CD8-positive, alpha-beta memory T cell (primary cell): ENCODE measurements around the gene TCF7L2. TPM values are rescaled to one million over a fixed set of nuclear protein-coding genes. Genes with fewer than 3 reads are reported as not detected.

Source experiments
- CTCF ChIA-PET: fragments of 350-600 bp; sonication (Branson Sonifier 250); formaldehyde crosslinking; loops from one replicate; lab custom pipeline; 2021; ENCODE audit warnings: antibody characterized with exemption; lab: Charles Lee
- POLR2A ChIA-PET: fragments of 350-600 bp; sonication (Branson Sonifier 250); formaldehyde crosslinking; loops from one replicate; lab custom pipeline; 2021; ENCODE audit warnings: antibody characterized with exemption; lab: Charles Lee
- DNase-seq, 5 donors: peaks; one replicate each; pipeline versions ENCODE4 v3.0.0 to v3.0.0-alpha.2; 2020 to 2022; ENCODE audit warnings: mixed read lengths in 1 of 5
- H3K27ac ChIP-seq: one replicate; pipeline ENCODE4 v1.7.0; 2013; ENCODE audit warnings: low read depth, mild to moderate bottlenecking, low read length, moderate library complexity
- H3K27me3 ChIP-seq: 2 replicates; pipeline ENCODE4 v1.7.0; 2013; ENCODE audit warnings: low read length, mild to moderate bottlenecking; ENCODE audit not compliant: insufficient read depth, poor library complexity, severe bottlenecking
- H3K36me3 ChIP-seq: 2 replicates; pipeline ENCODE4 v1.7.0; 2013; ENCODE audit warnings: mild to moderate bottlenecking, low read length, moderate library complexity; ENCODE audit not compliant: insufficient read depth
- H3K4me1 ChIP-seq: 2 replicates; pipeline ENCODE4 v1.7.0; 2013; ENCODE audit warnings: mild to moderate bottlenecking, low read length, moderate library complexity; ENCODE audit not compliant: insufficient read depth
- H3K4me3 ChIP-seq: 2 replicates; pipeline ENCODE4 v1.7.0; 2013; ENCODE audit warnings: mild to moderate bottlenecking, low read length
- H3K9me3 ChIP-seq: 2 replicates; pipeline ENCODE4 v1.7.0; 2013; ENCODE audit warnings: mild to moderate bottlenecking, low read length
- H3K27ac Mint-ChIP-seq, 8 donors: one replicate each; pipeline ENCODE4 v1.8.0; 2020 to 2021; ENCODE audit warnings: mixed read lengths in 8 of 8, mild to moderate bottlenecking in 6 of 8, inconsistent platforms in 3 of 8, moderate library complexity in 3 of 8
- H3K27me3 Mint-ChIP-seq, 2 donors: one replicate each; pipeline ENCODE4 v1.8.0; 2020 to 2021; ENCODE audit warnings: mixed read lengths in 2 of 2, mild to moderate bottlenecking in 1 of 2, moderate library complexity in 1 of 2
- H3K36me3 Mint-ChIP-seq, 3 donors: one replicate each; pipeline ENCODE4 v1.8.0; 2020 to 2021; ENCODE audit warnings: mixed read lengths in 3 of 3, inconsistent platforms in 1 of 3, mild to moderate bottlenecking in 1 of 3
- H3K4me1 Mint-ChIP-seq, 3 donors: one replicate each; pipeline ENCODE4 v1.8.0; 2020 to 2021; ENCODE audit warnings: mixed read lengths in 3 of 3, inconsistent platforms in 1 of 3, mild to moderate bottlenecking in 1 of 3
- H3K4me3 Mint-ChIP-seq, 7 donors: one replicate each; pipeline ENCODE4 v1.8.0; 2020 to 2021; ENCODE audit warnings: mixed read lengths in 7 of 7, mild to moderate bottlenecking in 6 of 7, moderate library complexity in 4 of 7, inconsistent platforms in 2 of 7
- H3K9me3 Mint-ChIP-seq, 5 donors: one replicate each; pipeline ENCODE4 v1.8.0; 2020 to 2022; ENCODE audit warnings: mixed read lengths in 5 of 5, mild to moderate bottlenecking in 3 of 5, moderate library complexity in 2 of 5, inconsistent platforms in 1 of 5
- polyA plus RNA-seq: library from polyadenylated mRNA; unstranded; fragments of 300-500 nt; fragmentation: Illumina TruSeq; gene quantifications from one replicate; pipeline ENCODE4 v1.2.3, GENCODE V29; 2021
- total RNA-seq, 2 experiments: library from RNA; stranded (reverse); gene quantifications; one replicate each; pipeline ENCODE4 v1.2.3, GENCODE V29; 2021

TCF7L2 gene
- total and polyA plus RNA-seq, 3 experiments from 2014 or later: 0.81 to 1.8 (median 0.89) TPM

DNA sequence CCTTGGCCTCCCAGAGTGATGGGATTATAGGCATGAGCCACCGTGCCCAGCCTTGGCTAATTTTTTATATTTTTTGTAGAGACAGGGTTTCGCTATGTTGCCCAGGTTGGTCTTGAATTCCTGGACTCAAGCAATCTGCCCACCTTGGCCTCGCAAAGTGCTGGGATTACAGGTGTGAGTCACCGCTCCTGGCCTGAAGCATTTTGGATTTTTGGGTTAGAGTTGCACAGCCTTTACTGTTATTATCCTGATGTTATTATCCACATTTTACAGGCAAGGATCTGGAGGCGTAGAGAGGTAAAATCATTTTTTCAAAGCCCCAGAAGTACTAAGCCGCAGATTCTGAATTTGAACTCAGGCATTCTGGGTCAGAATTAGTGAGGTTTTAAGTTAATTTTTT is 75.4 kb downstream of the TCF7L2 start:
- no peaks in the 10 kb centered on the region for H3K9me3 ChIP-seq
- no peaks in the 10 kb centered on the region for H3K36me3 ChIP-seq
- Mint-ChIP-seq H3K4me3 (no peak overlapping the region), H3K4me1 (peaks cover 0 to 7% (median 0%) of the 10 kb centered on the region in 3 donors), H3K27me3 (peaks cover 0 to 1% of the 10 kb centered on the region in 2 donors), H3K9me3 (no peaks in the 10 kb centered on the region), H3K27ac (no peak overlapping the region), H3K36me3 (peaks cover 0 to 10% (median 0%) of the 10 kb centered on the region in 3 donors)
- H3K4me1 ChIP-seq: no peaks in the 10 kb centered on the region
- H3K27ac ChIP-seq: no peak overlapping the region
- POLR2A ChIA-PET: no interaction called here
- CTCF ChIA-PET: no interaction called here
- no peak for DNase-seq
- no peak overlapping the region for H3K4me3 ChIP-seq
- H3K27me3 ChIP-seq: no peaks in the 10 kb centered on the region

DNA sequence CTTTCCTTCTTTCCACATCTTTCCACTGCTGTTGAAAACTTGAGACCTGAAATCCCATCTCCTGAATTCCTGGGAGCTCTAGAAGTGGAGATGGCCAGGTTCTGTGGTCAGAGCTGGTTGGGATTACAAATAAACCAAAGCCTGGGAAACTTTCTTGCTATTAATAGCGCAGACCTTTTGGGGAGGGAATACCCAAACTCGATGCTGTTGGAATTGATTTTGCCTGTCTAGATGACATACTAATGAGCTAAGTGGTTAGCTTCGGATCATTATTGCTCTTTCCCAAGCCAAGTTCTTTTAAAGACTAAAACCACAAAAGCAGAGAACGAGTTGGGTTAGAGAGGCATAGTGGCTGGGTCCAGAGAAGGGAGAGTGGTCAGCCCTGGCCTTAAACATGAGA is 76.6 kb downstream of the TCF7L2 start:
- H3K9me3 ChIP-seq: no peaks in the 10 kb centered on the region
- POLR2A ChIA-PET: no interaction called here
- CTCF ChIA-PET: no interaction called here
- no peaks in the 10 kb centered on the region for H3K4me1 ChIP-seq
- H3K27ac Mint-ChIP-seq: no peak overlapping the region
- H3K36me3 ChIP-seq: no peaks in the 10 kb centered on the region
- no peak overlapping the region for H3K4me3 ChIP-seq
- no peaks in the 10 kb centered on the region for H3K9me3 Mint-ChIP-seq
- DNase-seq: no peak
- H3K4me3 Mint-ChIP-seq: no peak overlapping the region
- peaks cover 0 to 7% (median 0%) of the 10 kb centered on the region in 3 donors for H3K4me1 Mint-ChIP-seq
- H3K27me3 ChIP-seq: no peaks in the 10 kb centered on the region
- H3K27ac ChIP-seq: no peak overlapping the region
- peaks cover 0 to 10% (median 0%) of the 10 kb centered on the region in 3 donors for H3K36me3 Mint-ChIP-seq
- H3K27me3 Mint-ChIP-seq: peaks cover 0 to 1% of the 10 kb centered on the region in 2 donors

DNA sequence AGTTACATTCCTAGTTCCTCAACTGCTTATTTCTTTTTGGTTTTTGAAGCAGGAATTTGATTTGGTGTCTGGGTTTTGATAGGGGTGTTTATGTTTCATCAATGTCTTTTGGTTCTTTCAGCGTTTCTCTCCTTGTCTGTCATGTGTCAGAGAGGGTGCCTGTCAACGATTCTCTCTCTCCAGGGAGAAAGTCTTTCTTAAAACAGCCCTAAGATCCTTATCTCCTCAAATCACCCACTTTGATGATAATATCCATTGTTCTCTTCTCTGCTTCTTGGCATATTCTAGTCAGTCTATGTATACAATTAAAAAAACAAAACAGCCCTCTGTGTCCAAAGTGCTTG is 77.2 kb downstream of the TCF7L2 start:
- no peak overlapping the region for H3K27ac ChIP-seq
- Mint-ChIP-seq H3K4me3 (no peak overlapping the region), H3K9me3 (no peaks in the 10 kb centered on the region), H3K27ac (peak overlapping the region in 1 of 8 donors; percentile 57), H3K4me1 (peaks cover 0 to 7% (median 0%) of the 10 kb centered on the region in 3 donors), H3K27me3 (peaks cover 0 to 2% of the 10 kb centered on the region in 2 donors), H3K36me3 (peaks cover 0 to 10% (median 0%) of the 10 kb centered on the region in 3 donors)
- H3K4me3 ChIP-seq: no peak overlapping the region
- ChIA-PET CTCF (no interaction called here), POLR2A (no interaction called here)
- no peaks in the 10 kb centered on the region for H3K36me3 ChIP-seq
- no peaks in the 10 kb centered on the region for H3K9me3 ChIP-seq
- no peaks in the 10 kb centered on the region for H3K4me1 ChIP-seq
- DNase-seq: no peak
- H3K27me3 ChIP-seq: no peaks in the 10 kb centered on the region

DNA sequence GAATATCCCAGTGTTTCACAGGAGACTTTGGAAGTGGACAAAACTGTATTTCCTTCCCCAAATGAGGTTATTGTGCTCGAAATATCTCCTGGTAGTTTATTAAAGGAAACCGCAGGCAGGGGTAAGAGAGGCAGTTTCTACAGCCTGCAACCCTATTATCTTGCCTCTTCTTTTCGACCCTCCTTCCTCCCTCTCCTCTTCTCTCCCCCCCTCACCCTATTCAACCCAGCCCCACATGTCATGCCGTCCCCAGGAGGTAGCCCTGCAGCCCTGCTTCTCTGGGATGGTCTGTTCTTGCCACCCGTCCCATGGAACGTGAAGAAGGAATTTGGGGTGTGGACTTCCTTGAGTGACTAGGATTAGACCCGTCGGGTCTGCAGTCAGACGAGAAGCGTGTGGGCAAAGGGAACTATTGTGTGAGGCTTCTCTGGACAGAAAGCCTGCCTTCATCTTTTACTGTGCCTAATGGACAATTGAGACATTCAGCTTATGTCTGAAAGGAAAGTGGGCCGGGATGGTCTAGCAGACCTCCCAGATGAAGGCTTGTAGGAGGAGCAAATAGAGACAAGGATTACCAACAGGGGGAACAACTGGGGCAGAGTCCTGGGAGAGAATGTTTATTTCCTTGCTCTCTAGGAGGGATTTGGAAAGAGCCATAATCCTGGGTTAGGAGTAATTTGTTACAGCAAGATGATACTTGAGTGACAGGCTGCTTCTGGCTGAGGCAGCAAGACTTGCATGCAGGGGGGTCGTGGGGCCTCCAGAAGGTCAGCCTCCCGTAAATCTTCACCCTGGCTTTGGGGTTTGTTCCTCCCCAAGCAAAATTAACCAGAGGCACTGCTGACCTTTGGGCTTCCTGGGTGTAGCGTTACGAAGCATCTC is 77.8 kb downstream of the TCF7L2 start:
- Histone ChIP-seq H3K27ac (no peak overlapping the region), H3K4me3 (no peak overlapping the region), H3K9me3 (no peaks in the 10 kb centered on the region), H3K27me3 (no peaks in the 10 kb centered on the region), H3K4me1 (no peaks in the 10 kb centered on the region), H3K36me3 (no peaks in the 10 kb centered on the region)
- ChIA-PET CTCF (no interaction called here), POLR2A (no interaction called here)
- DNase-seq: no peak
- Mint-ChIP-seq H3K36me3 (peaks cover 0 to 10% (median 0%) of the 10 kb centered on the region in 3 donors), H3K4me1 (peaks cover 0 to 7% (median 0%) of the 10 kb centered on the region in 3 donors), H3K27ac (peak overlapping the region in 1 of 8 donors; percentile 57), H3K9me3 (no peaks in the 10 kb centered on the region), H3K4me3 (no peak overlapping the region), H3K27me3 (peaks cover 0 to 2% of the 10 kb centered on the region in 2 donors)

DNA sequence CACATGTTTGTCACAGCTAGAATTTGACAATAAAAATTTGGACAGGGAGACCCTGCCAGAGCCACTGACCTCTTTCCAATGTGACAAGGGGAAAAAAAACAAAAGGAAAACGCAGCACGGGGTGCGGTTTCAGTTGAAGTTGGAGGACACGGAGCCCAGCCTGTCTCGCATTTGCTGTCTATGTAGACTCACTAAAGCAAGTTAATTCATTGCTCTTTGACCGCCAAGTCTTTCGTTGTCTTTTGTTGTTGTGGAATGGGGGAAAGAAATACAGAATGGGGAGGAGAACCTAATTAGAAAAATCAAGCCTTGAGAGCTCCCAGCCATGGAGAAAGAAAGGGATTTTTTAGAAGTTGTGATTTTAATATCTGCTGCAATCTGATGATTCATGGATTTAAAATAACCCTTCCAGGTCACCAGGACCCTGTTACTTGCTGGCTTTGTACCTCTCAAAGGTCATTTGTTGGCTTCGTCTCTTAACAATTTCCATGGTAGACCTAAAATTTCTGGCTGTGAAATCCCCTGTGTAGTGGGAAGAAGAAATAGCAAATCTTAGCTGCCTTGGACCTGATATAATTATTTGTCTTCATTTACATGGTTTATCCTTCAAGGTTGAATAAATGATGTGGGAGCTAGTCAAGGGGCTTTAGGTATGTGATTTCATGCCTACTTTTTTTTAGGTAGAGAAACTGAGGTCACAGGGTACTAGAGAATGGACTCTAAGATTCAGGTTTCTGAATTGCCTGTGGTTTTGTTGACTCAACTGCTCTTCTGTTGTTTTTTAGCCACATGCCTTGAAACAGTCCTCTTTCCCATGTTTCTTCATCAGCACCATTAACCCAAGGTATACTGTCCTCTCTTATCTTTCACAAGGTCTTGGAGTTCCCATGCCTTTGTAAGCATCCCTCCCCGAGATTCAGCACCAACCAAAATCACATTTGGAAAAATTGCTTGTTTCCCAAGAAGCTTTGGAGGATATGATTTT is 78.7 kb downstream of the TCF7L2 start:
- Mint-ChIP-seq H3K9me3 (peaks cover 0 to 2% (median 0%) of the 10 kb centered on the region in 5 donors), H3K36me3 (peaks cover 0 to 10% (median 0%) of the 10 kb centered on the region in 3 donors), H3K27ac (no peak overlapping the region), H3K27me3 (peaks cover 0 to 2% of the 10 kb centered on the region in 2 donors), H3K4me1 (peaks cover 0 to 7% (median 0%) of the 10 kb centered on the region in 3 donors), H3K4me3 (no peak overlapping the region)
- Histone ChIP-seq H3K4me1 (no peaks in the 10 kb centered on the region), H3K36me3 (no peaks in the 10 kb centered on the region), H3K9me3 (no peaks in the 10 kb centered on the region), H3K27me3 (no peaks in the 10 kb centered on the region), H3K27ac (no peak overlapping the region), H3K4me3 (no peak overlapping the region)
- CTCF ChIA-PET: no interaction called here
- no peak for DNase-seq
- POLR2A ChIA-PET: no interaction called here

DNA sequence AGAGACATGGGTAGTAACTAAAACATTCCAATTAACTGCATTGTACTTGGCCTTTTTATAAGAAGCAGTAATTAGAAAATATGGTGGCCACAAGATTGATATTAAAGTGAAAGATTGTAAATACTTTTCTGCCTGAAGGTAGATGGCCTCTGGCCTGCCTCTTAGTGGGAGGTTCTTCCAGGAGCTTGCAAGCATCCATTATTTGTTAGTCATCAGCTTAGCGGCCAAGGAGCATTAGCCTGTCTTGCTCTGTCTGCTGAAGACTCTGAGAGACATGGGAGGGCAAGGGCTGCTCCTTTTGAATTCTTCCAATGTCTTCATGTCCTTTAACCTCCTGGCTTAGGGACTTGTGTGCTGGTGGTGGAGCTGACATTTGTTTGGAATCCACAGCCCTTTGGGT is 80.4 kb downstream of the TCF7L2 start:
- Histone ChIP-seq H3K4me1 (no peaks in the 10 kb centered on the region), H3K4me3 (no peak overlapping the region), H3K27ac (no peak overlapping the region), H3K9me3 (no peaks in the 10 kb centered on the region), H3K27me3 (no peaks in the 10 kb centered on the region), H3K36me3 (no peaks in the 10 kb centered on the region)
- no peak overlapping the region for H3K4me3 Mint-ChIP-seq
- DNase-seq: no peak
- peaks cover 0 to 10% (median 0%) of the 10 kb centered on the region in 3 donors for H3K36me3 Mint-ChIP-seq
- H3K27ac Mint-ChIP-seq: no peak overlapping the region
- H3K27me3 Mint-ChIP-seq: peaks cover 0 to 2% of the 10 kb centered on the region in 2 donors
- ChIA-PET POLR2A (no interaction called here), CTCF (no interaction called here)
- peaks cover 0 to 2% (median 0%) of the 10 kb centered on the region in 5 donors for H3K9me3 Mint-ChIP-seq
- peaks cover 0 to 7% (median 0%) of the 10 kb centered on the region in 3 donors for H3K4me1 Mint-ChIP-seq

DNA sequence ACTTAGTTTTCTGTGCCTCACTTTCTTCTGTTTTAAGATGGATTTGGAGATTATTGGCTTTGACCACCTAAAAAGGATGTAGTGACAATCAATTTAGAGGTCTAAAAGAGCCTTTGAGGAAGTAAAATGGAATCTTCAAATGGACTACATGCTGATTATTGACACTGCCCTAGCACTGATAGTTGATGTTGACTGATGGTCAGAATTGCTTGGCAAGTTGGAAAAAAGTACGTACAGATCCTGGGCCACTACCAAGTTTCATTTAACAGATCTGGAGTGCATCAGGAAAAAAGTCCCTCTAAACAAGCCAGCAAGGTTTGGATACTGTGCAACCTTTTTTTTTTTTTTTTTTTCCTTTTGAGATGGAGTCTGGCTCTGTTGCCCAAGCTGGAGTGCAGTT is 81.1 kb downstream of the TCF7L2 start:
- Histone ChIP-seq H3K9me3 (no peaks in the 10 kb centered on the region), H3K27ac (no peak overlapping the region), H3K36me3 (no peaks in the 10 kb centered on the region), H3K4me1 (no peaks in the 10 kb centered on the region), H3K27me3 (no peaks in the 10 kb centered on the region), H3K4me3 (no peak overlapping the region)
- CTCF ChIA-PET: no interaction called here
- POLR2A ChIA-PET: no interaction called here
- H3K4me3 Mint-ChIP-seq: no peak overlapping the region
- H3K27ac Mint-ChIP-seq: no peak overlapping the region
- peaks cover 0 to 2% of the 10 kb centered on the region in 2 donors for H3K27me3 Mint-ChIP-seq
- no peak for DNase-seq
- H3K36me3 Mint-ChIP-seq: peaks cover 0 to 14% (median 0%) of the 10 kb centered on the region in 3 donors
- H3K9me3 Mint-ChIP-seq: peaks cover 0 to 2% (median 0%) of the 10 kb centered on the region in 5 donors
- peaks cover 0 to 7% (median 0%) of the 10 kb centered on the region in 3 donors for H3K4me1 Mint-ChIP-seq
